Glutamatergic neuron (in vitro differentiated cells): ENCODE measurements around the gene ASIC2. TPM values are rescaled to one million over a fixed set of nuclear protein-coding genes. Genes with fewer than 3 reads are reported as not detected.

ENCODE experiments used
- DNase-seq: peaks from one replicate; pipeline ENCODE4 v3.0.0; 2022
- H3K27ac Mint-ChIP-seq: one replicate; pipeline ENCODE4 v1.8.0; 2020; ENCODE audit warnings: mild to moderate bottlenecking, mixed read lengths, inconsistent platforms; ENCODE audit not compliant: unreplicated experiment
- H3K27me3 Mint-ChIP-seq: one replicate; pipeline ENCODE4 v1.8.0; 2020; ENCODE audit warnings: mild to moderate bottlenecking, moderate library complexity, mixed read lengths, inconsistent platforms; ENCODE audit not compliant: unreplicated experiment
- H3K36me3 Mint-ChIP-seq: one replicate; pipeline ENCODE4 v1.8.0; 2020; ENCODE audit warnings: mild to moderate bottlenecking, mixed read lengths, inconsistent platforms; ENCODE audit not compliant: unreplicated experiment
- H3K4me1 Mint-ChIP-seq: one replicate; pipeline ENCODE4 v1.8.0; 2020; ENCODE audit warnings: mild to moderate bottlenecking, low read depth, mixed read lengths, inconsistent platforms; ENCODE audit not compliant: unreplicated experiment
- H3K4me3 Mint-ChIP-seq: one replicate; pipeline ENCODE4 v1.8.0; 2020; ENCODE audit warnings: mild to moderate bottlenecking, mixed read lengths, inconsistent platforms; ENCODE audit not compliant: unreplicated experiment
- H3K9me3 Mint-ChIP-seq: one replicate; pipeline ENCODE4 v1.8.0; 2020; ENCODE audit warnings: mild to moderate bottlenecking, moderate library complexity, mixed read lengths, inconsistent platforms; ENCODE audit not compliant: unreplicated experiment
- total RNA-seq: library from RNA; stranded (reverse); fragmentation: NEBNext Ultra II Directional; extraction: Animal tissue kit (Norgen Biotek cat#: 25700); gene quantifications from one replicate; pipeline ENCODE4 v1.2.1, GENCODE V29; 2021; ENCODE audit not compliant: unreplicated experiment
- TF ChIP-seq, protein P1 (sequence below): fragments of 200-600 bp; sonication (generic); IDR thresholded peaks from one replicate; pipeline ENCODE4 v1.5.0; 2021; ENCODE audit not compliant: partially characterized antibody, unreplicated experiment

The ASIC2 gene
- total RNA-seq, 1 donor from 2014 or later, result 0.74 TPM

DNA sequence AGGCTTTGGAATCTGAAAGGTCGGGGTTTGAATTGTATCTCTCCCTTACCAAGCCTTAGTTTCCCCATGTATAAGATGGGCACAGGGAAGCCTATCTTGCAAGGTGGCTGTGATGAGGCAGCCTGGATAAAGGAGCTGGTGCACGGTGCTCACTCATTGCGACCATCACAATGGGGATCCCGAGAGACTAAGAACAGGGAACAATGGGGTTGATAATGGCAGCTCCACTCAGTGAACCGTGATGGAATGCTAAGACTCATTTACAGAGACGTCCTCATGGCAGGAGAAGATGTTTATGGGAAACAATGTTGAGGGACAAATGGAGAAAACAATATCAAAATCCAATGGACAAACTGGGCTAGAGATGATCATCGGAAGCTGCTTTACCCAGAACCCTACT is 219.7 kb downstream of the ASIC2 start:
- Mint-ChIP-seq H3K36me3 (peaks cover 4% of the 10 kb centered on the region), H3K4me1 (peaks cover 3% of the 10 kb centered on the region), H3K9me3 (peaks cover 5% of the 10 kb centered on the region), H3K4me3 (no peak overlapping the region), H3K27me3 (peaks cover 2% of the 10 kb centered on the region), H3K27ac (no peak overlapping the region)
- no peak for DNase-seq
- TF ChIP-seq, protein P1, sequence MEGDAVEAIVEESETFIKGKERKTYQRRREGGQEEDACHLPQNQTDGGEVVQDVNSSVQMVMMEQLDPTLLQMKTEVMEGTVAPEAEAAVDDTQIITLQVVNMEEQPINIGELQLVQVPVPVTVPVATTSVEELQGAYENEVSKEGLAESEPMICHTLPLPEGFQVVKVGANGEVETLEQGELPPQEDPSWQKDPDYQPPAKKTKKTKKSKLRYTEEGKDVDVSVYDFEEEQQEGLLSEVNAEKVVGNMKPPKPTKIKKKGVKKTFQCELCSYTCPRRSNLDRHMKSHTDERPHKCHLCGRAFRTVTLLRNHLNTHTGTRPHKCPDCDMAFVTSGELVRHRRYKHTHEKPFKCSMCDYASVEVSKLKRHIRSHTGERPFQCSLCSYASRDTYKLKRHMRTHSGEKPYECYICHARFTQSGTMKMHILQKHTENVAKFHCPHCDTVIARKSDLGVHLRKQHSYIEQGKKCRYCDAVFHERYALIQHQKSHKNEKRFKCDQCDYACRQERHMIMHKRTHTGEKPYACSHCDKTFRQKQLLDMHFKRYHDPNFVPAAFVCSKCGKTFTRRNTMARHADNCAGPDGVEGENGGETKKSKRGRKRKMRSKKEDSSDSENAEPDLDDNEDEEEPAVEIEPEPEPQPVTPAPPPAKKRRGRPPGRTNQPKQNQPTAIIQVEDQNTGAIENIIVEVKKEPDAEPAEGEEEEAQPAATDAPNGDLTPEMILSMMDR, result no peak

DNA sequence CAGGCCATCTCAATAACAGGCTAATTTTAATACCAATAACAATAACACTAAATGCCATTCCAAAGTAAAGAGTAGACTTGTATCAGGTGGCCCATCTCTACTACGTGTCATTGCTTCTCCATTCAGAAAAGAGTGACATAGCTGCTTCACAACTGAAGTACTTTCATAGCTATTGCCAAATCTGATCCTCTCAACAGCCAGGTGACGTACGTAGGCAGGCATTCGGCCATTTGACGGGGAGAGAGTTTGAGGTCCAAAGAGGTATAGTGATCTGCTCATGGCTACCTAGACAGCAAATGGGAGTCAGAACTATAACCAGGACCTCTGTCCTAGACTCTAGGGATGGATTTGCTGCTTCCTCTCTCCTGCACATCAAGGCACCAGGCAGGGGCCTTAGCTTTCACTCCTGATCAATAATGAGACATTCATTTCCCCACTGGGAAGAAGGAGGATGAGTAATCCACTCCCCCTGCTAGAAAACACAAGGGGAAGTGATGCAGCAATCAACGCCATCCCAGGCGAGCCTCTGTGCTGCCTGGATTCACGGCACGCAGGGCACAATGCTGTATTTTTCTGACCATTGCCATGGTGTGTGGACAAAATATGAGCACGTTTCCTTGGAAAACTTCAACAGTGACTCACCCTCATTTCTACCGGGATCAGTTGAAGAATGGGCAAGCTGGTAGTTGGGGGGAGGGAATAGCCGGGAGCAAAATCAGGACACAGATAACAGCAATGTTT is 220.5 kb downstream of the ASIC2 start:
- Mint-ChIP-seq H3K36me3 (peaks cover 4% of the 10 kb centered on the region), H3K4me3 (peak overlapping the region; percentile 43), H3K9me3 (peaks cover 5% of the 10 kb centered on the region), H3K4me1 (peaks cover 3% of the 10 kb centered on the region), H3K27me3 (peaks cover 2% of the 10 kb centered on the region), H3K27ac (peak overlapping the region; percentile 19)
- TF ChIP-seq, protein P1, result no peak
- no peak for DNase-seq

GRCh38 chr17:33071656-33072055 is 221.4 kb downstream of the ASIC2 start:
- Mint-ChIP-seq H3K27ac (no peak overlapping the region), H3K36me3 (peaks cover 8% of the 10 kb centered on the region), H3K9me3 (peaks cover 5% of the 10 kb centered on the region), H3K4me1 (peaks cover 3% of the 10 kb centered on the region), H3K4me3 (no peak overlapping the region), H3K27me3 (peaks cover 3% of the 10 kb centered on the region)
- no peak for DNase-seq
- TF ChIP-seq, protein P1, result no peak

- no peak for DNase-seq
- peaks cover 2% of the 10 kb centered on the region for H3K4me1 Mint-ChIP-seq
- H3K36me3 Mint-ChIP-seq, result peaks cover 5% of the 10 kb centered on the region
- peaks cover 5% of the 10 kb centered on the region for H3K27me3 Mint-ChIP-seq
- H3K9me3 Mint-ChIP-seq, result peaks cover 2% of the 10 kb centered on the region
- TF ChIP-seq, protein P1, result no peak
- H3K27ac Mint-ChIP-seq, result no peak overlapping the region
- no peak overlapping the region for H3K4me3 Mint-ChIP-seq
Observed at GRCh38 chr17:33057564-33057963, 235.5 kb downstream of the ASIC2 start.

DNA sequence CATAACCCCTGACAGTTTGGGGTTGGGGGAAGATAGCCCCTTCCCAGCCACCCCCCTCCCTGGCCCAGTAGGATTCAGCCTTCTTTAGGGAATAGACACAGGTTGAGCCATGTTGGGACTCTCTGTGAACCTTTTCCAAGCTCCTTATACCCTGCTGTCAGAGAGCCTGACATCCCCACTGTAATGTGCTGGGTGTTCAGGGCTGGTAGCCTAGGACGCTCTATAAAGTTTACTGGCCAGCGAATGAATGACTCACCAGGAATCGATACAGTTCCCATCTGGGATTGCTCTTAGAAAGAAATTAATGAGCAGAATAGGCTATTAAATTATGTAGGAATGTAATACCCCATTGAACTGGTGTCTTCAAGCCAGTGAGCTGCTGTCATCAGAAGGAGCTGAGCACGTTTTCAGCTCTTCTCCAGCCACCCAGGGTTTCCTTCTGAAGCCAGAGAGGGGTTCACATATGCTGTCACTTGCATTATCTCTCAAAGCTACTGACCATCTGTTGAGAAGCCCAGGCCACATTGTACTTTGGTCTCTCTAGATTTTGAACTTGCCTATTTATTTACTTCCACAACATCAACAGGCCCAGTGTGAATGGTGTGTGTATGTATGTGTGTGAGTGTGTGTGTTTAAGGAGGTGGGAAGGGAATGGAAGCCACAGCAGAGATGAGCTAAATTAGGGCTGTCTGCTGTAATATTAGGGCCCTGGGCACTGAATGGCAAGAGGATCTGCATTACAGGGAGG is 236.5 kb downstream of the ASIC2 start:
- peaks cover 5% of the 10 kb centered on the region for H3K36me3 Mint-ChIP-seq
- no peak for DNase-seq
- TF ChIP-seq, protein P1, result no peak
- peaks cover 5% of the 10 kb centered on the region for H3K27me3 Mint-ChIP-seq
- H3K9me3 Mint-ChIP-seq, result peaks cover 2% of the 10 kb centered on the region
- H3K27ac Mint-ChIP-seq, result no peak overlapping the region
- H3K4me1 Mint-ChIP-seq, result no peaks in the 10 kb centered on the region
- H3K4me3 Mint-ChIP-seq, result no peak overlapping the region
